ENCODE results near the gene SUCLG2.
"Not testable (repeated sequence)": the region's sequence is repeated elsewhere in the genome, so short reads cannot be mapped to it uniquely, and the experiment has no call there.

The SUCLG2 gene

GRCh38 chr3:67601919-67602608 lies 52.3 kb downstream of the SUCLG2 start:
- no peaks in the 10 kb centered on the region for H3K27me3 ChIP-seq (ENCODE audit: control insufficient read depth, insufficient read depth, low read length)

DNA sequence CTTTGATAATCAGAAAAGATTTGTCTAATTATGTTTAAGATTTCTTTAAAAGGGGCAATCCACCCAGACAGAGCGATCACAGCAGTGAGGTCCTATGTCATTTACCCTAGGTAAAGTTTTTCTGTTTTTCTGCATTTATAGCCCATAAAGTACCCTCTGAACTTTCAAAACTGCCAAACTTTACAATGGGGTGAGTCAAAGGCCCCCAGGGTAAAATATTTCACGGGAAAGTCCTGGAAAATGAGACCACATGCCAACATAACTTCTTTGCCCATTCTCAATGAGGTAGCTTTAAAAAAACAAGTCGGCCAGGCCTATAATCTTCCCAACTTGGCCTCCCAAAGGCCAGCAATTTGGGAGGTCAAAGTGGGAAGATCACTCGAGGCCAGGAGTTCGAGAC lies 53.0 kb downstream of the SUCLG2 start:
- H3K4me3 ChIP-seq (ENCODE audit: low read length): no peak overlapping the region
- no peak overlapping the region for H3K9ac ChIP-seq (ENCODE audit: low read length)
- no peaks in the 10 kb centered on the region for H3K36me3 ChIP-seq (ENCODE audit: control insufficient read depth, insufficient read depth, low read length)
- no peaks in the 10 kb centered on the region for H3K9me3 ChIP-seq (ENCODE audit: control insufficient read depth, low read length)
- no peaks in the 10 kb centered on the region for H3K27me3 ChIP-seq (ENCODE audit: control insufficient read depth, insufficient read depth, low read length)
- H3K4me1 ChIP-seq (ENCODE audit: control insufficient read depth, insufficient read depth, low read length): no peaks in the 10 kb centered on the region

More at GRCh38 chr3:67601919-67602608, 52.3 kb downstream of the SUCLG2 start:
- Histone ChIP-seq H3K9me3 (ENCODE audit: control insufficient read depth, low read length) (no peaks in the 10 kb centered on the region), H3K4me3 (ENCODE audit: low read length) (no peak overlapping the region), H3K36me3 (ENCODE audit: control insufficient read depth, insufficient read depth, low read length) (no peaks in the 10 kb centered on the region), H3K4me1 (ENCODE audit: control insufficient read depth, insufficient read depth, low read length) (no peaks in the 10 kb centered on the region), H3K9ac (ENCODE audit: low read length) (no peak overlapping the region)

DNA sequence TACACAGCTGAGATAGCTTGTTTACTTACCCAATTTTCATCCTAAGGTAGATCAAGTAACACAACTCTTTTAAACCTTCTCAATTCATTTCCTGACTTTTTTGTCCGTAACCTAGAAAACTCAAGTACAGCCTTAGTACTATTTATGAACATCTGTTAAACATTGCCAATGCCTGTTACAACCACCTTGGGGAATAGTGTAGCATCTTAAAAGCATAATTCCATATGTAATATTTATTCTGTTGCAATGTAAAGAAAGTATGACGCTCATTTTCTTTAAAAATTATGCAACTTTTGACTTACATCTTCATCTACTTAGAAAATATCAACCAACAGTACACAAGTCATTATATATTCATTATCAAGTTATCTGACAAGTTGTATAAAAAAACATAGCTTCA lies 54.6 kb downstream of the SUCLG2 start:
- Histone ChIP-seq H3K9me3 (ENCODE audit: control insufficient read depth, low read length) (no peaks in the 10 kb centered on the region), H3K4me1 (ENCODE audit: control insufficient read depth, insufficient read depth, low read length) (no peaks in the 10 kb centered on the region), H3K27me3 (ENCODE audit: control insufficient read depth, insufficient read depth, low read length) (no peaks in the 10 kb centered on the region), H3K9ac (ENCODE audit: low read length) (no peak overlapping the region), H3K4me3 (ENCODE audit: low read length) (no peak overlapping the region), H3K36me3 (ENCODE audit: control insufficient read depth, insufficient read depth, low read length) (no peaks in the 10 kb centered on the region)

DNA sequence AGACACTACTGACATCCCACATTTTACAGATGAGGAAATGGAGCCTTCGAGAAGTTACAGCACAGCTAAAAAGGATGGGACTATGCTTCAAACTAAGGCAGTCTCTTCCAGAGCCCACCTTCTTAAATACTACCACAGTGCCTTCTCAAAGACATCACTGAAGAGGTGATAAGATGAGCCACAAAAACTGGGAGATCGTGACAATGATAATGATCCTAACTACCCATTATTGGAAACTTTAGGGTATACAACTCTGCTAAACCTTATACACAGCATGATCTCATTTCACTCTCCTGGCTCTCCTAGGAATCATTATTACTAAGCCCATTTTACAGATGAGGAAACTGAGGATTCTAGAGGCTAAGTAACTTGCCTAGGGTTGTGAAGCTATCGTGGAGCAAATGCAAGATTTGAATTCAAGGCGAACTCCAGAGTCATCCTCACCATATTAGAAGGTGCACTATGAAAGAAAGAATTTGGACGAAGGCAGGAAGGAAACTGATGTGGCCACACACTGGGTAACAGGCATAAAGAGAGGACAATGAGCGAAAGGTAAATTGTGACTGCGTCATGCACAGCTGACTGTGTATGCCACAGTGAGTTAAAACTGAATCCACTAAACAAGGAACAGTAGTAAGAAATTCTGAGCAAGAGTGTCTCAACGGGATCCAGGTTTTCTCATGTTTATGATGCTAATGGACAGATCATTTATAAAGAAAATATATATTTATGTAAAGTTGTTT lies 55.4 kb downstream of the SUCLG2 start:
- Histone ChIP-seq H3K4me3 (ENCODE audit: low read length) (no peak overlapping the region), H3K4me1 (ENCODE audit: control insufficient read depth, insufficient read depth, low read length) (no peaks in the 10 kb centered on the region), H3K27me3 (ENCODE audit: control insufficient read depth, insufficient read depth, low read length) (no peaks in the 10 kb centered on the region), H3K9me3 (ENCODE audit: control insufficient read depth, low read length) (no peaks in the 10 kb centered on the region), H3K36me3 (ENCODE audit: control insufficient read depth, insufficient read depth, low read length) (no peaks in the 10 kb centered on the region), H3K9ac (ENCODE audit: low read length) (no peak overlapping the region)

DNA sequence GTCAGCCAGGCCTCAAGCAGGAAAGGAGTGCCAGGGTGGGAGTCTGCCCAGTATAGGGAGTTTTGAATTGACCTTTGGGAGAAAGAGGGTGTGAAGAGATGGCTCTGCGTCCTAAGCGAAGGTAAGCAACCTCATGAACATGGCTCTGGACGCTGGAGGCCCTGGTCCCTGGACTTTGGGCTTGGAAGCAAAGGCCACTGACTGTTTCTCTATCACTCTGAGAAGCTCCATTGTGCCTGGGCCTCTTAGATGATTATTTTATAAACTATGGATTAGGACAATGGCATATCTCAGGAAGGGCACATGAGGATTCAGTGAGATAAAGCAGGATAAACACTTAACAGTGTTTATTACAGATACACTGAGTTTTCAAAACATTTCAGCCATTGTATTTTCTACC lies 59.0 kb downstream of the SUCLG2 start:
- no peaks in the 10 kb centered on the region for H3K4me1 ChIP-seq (ENCODE audit: control insufficient read depth, insufficient read depth, low read length)
- H3K36me3 ChIP-seq (ENCODE audit: control insufficient read depth, insufficient read depth, low read length): no peaks in the 10 kb centered on the region
- no peak overlapping the region for H3K9ac ChIP-seq (ENCODE audit: low read length)
- H3K9me3 ChIP-seq (ENCODE audit: control insufficient read depth, low read length): no peaks in the 10 kb centered on the region
- no peak overlapping the region for H3K4me3 ChIP-seq (ENCODE audit: low read length)
- H3K27me3 ChIP-seq (ENCODE audit: control insufficient read depth, insufficient read depth, low read length): no peaks in the 10 kb centered on the region

DNA sequence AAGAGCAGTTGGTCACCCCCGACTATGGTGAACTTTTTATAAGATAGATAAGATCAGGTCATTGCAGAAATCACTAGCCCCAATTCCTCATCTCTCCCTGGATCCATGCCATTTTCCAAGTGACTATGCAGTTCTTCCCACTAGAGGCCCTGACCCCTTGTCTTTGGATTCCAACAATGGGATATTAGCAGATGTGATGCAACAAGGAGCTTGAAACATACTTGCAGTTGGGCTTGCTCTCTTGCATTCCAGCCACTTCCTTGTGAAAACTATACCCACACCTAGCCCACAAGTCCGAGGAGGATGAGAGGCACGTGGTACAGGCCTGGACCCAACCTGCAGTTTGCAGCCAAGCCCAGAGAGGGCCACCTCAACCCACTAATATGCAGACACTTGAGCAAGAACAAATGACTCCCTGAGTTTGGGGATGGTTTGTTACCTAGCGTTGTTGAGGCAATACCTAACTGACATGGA lies 60.6 kb downstream of the SUCLG2 start:
- Histone ChIP-seq H3K9me3 (ENCODE audit: control insufficient read depth, low read length) (no peaks in the 10 kb centered on the region), H3K36me3 (ENCODE audit: control insufficient read depth, insufficient read depth, low read length) (no peaks in the 10 kb centered on the region), H3K27me3 (ENCODE audit: control insufficient read depth, insufficient read depth, low read length) (no peaks in the 10 kb centered on the region), H3K4me3 (ENCODE audit: low read length) (no peak overlapping the region), H3K4me1 (ENCODE audit: control insufficient read depth, insufficient read depth, low read length) (no peaks in the 10 kb centered on the region), H3K9ac (ENCODE audit: low read length) (no peak overlapping the region)

GRCh38 chr3:67592057-67592456 lies 62.4 kb downstream of the SUCLG2 start:
- no peaks in the 10 kb centered on the region for H3K27me3 ChIP-seq (ENCODE audit: control insufficient read depth, insufficient read depth, low read length)
- no peak overlapping the region for H3K9ac ChIP-seq (ENCODE audit: low read length)
- no peaks in the 10 kb centered on the region for H3K9me3 ChIP-seq (ENCODE audit: control insufficient read depth, low read length)
- no peak overlapping the region for H3K4me3 ChIP-seq (ENCODE audit: low read length)
- H3K36me3 ChIP-seq (ENCODE audit: control insufficient read depth, insufficient read depth, low read length): no peaks in the 10 kb centered on the region
- H3K4me1 ChIP-seq (ENCODE audit: control insufficient read depth, insufficient read depth, low read length): no peaks in the 10 kb centered on the region

- no peak overlapping the region for H3K9ac ChIP-seq (ENCODE audit: low read length)
- no peaks in the 10 kb centered on the region for H3K36me3 ChIP-seq (ENCODE audit: control insufficient read depth, insufficient read depth, low read length)
These were observed 66.6 kb downstream of the SUCLG2 start for GRCh38 chr3:67587811-67588210.

DNA sequence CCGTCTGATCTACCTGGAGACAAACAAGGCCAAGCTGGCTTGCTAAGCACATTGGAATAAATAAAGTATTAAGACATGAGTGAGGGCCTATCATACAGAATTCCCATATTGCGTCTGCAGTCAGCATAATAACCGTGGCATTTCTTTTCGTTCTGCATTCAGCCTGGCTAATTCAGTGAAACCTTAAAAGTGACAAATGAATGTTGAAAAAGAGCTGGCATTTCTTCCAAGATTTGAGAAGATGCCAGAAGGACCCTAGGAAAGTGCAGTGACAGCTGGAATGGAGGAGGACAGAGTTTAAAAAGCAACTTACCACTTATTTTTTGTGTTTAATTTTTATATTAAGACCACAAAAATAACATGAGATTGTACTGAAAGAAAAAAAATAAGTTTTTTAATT lies 67.1 kb downstream of the SUCLG2 start:
- Histone ChIP-seq H3K27me3 (ENCODE audit: control insufficient read depth, insufficient read depth, low read length) (no peaks in the 10 kb centered on the region), H3K9ac (ENCODE audit: low read length) (no peak overlapping the region), H3K9me3 (ENCODE audit: control insufficient read depth, low read length) (no peaks in the 10 kb centered on the region), H3K36me3 (ENCODE audit: control insufficient read depth, insufficient read depth, low read length) (no peaks in the 10 kb centered on the region), H3K4me3 (ENCODE audit: low read length) (no peak overlapping the region), H3K4me1 (ENCODE audit: control insufficient read depth, insufficient read depth, low read length) (no peaks in the 10 kb centered on the region)

More at GRCh38 chr3:67587811-67588210, 66.6 kb downstream of the SUCLG2 start:
- Histone ChIP-seq H3K4me1 (ENCODE audit: control insufficient read depth, insufficient read depth, low read length) (no peaks in the 10 kb centered on the region), H3K4me3 (ENCODE audit: low read length) (no peak overlapping the region), H3K9me3 (ENCODE audit: control insufficient read depth, low read length) (no peaks in the 10 kb centered on the region), H3K27me3 (ENCODE audit: control insufficient read depth, insufficient read depth, low read length) (no peaks in the 10 kb centered on the region)

- H3K4me1 ChIP-seq (ENCODE audit: control insufficient read depth, insufficient read depth, low read length); H3K27me3 ChIP-seq (ENCODE audit: control insufficient read depth, insufficient read depth, low read length); H3K36me3 ChIP-seq (ENCODE audit: control insufficient read depth, insufficient read depth, low read length); H3K9me3 ChIP-seq (ENCODE audit: control insufficient read depth, low read length); H3K9ac ChIP-seq (ENCODE audit: low read length); H3K4me3 ChIP-seq (ENCODE audit: low read length): not testable (repeated sequence)
These were observed 69.8 kb downstream of the SUCLG2 start for GRCh38 chr3:67584608-67585007.

- Histone ChIP-seq H3K36me3 (ENCODE audit: control insufficient read depth, insufficient read depth, low read length) (no peaks in the 10 kb centered on the region), H3K27me3 (ENCODE audit: control insufficient read depth, insufficient read depth, low read length) (no peaks in the 10 kb centered on the region), H3K9ac (ENCODE audit: low read length) (no peak overlapping the region), H3K4me3 (ENCODE audit: low read length) (no peak overlapping the region), H3K9me3 (ENCODE audit: control insufficient read depth, low read length) (no peaks in the 10 kb centered on the region), H3K4me1 (ENCODE audit: control insufficient read depth, insufficient read depth, low read length) (no peaks in the 10 kb centered on the region)
These were observed 73.9 kb downstream of the SUCLG2 start for GRCh38 chr3:67580430-67581000.

- Histone ChIP-seq H3K4me3 (ENCODE audit: low read length) (no peak overlapping the region), H3K36me3 (ENCODE audit: control insufficient read depth, insufficient read depth, low read length) (no peaks in the 10 kb centered on the region), H3K9ac (ENCODE audit: low read length) (no peak overlapping the region), H3K4me1 (ENCODE audit: control insufficient read depth, insufficient read depth, low read length) (no peaks in the 10 kb centered on the region), H3K27me3 (ENCODE audit: control insufficient read depth, insufficient read depth, low read length) (no peaks in the 10 kb centered on the region), H3K9me3 (ENCODE audit: control insufficient read depth, low read length) (no peaks in the 10 kb centered on the region)
These were observed 76.0 kb downstream of the SUCLG2 start for GRCh38 chr3:67578416-67578815.

Data from mucosa of stomach (tissue), 1 donor.